Activated T-cell treated with anti-CD3 and anti-CD28 coated beads, Interleukin-2, amount 50 U/mL, for 4 hours (primary cell): ENCODE data around the gene FGD1. TPM values are rescaled to one million over a fixed set of nuclear protein-coding genes. Genes with fewer than 3 reads are reported as not detected.
"Not testable (repeated sequence)": the region's sequence is repeated elsewhere in the genome, so short reads cannot be mapped to it uniquely, and the experiment has no call there.

ENCODE experiments used
- ATAC-seq, 2 donors: fragments of 200-7000 bp; cut with Tn5 transposase; one replicate each; pipeline ENCODE4 v1.10.0; 2021
- DNase-seq: peaks from one replicate; pipeline ENCODE4 v3.0.0-alpha.2; 2020
- H3K27me3 Mint-ChIP-seq: one replicate; pipeline ENCODE4 v1.8.0; 2021; ENCODE audit warnings: low read depth, mixed read lengths
- H3K36me3 Mint-ChIP-seq: one replicate; pipeline ENCODE4 v1.8.0; 2022; ENCODE audit warnings: mixed read lengths; ENCODE audit not compliant: insufficient read depth
- H3K4me1 Mint-ChIP-seq: one replicate; pipeline ENCODE4 v1.8.0; 2021; ENCODE audit warnings: low read depth, mixed read lengths
- H3K4me3 Mint-ChIP-seq: one replicate; pipeline ENCODE4 v1.8.0; 2021; ENCODE audit warnings: mild to moderate bottlenecking, moderate library complexity, mixed read lengths
- H3K9me3 Mint-ChIP-seq: one replicate; pipeline ENCODE4 v1.8.0; 2021; ENCODE audit warnings: mixed read lengths
- total RNA-seq, 3 donors: library from RNA; stranded (reverse); gene quantifications; one replicate each; pipeline ENCODE4 v1.2.1, GENCODE V29; 2021

Gene FGD1
- total RNA-seq, 3 donors from 2014 or later, result 0.11 to 0.15 (median 0.13) TPM

- not testable (repeated sequence) for H3K27me3 Mint-ChIP-seq, H3K9me3 Mint-ChIP-seq, H3K36me3 Mint-ChIP-seq, H3K4me3 Mint-ChIP-seq, DNase-seq, H3K4me1 Mint-ChIP-seq, ATAC-seq
Measured at GRCh38 chrX:54489819-54490218, 6.2 kb downstream of the FGD1 start.

- Mint-ChIP-seq H3K4me1 (no peaks in the 10 kb centered on the region), H3K36me3 (no peaks in the 10 kb centered on the region), H3K27me3 (peaks cover 1% of the 10 kb centered on the region), H3K9me3 (no peaks in the 10 kb centered on the region), H3K4me3 (no peak overlapping the region)
- DNase-seq (no peak), ATAC-seq (no peak)
Measured at GRCh38 chrX:54484666-54485065, 11.4 kb downstream of the FGD1 start.

- no peaks in the 10 kb centered on the region for H3K36me3 Mint-ChIP-seq
- ATAC-seq (no peak), DNase-seq (no peak)
- peaks cover 1% of the 10 kb centered on the region for H3K27me3 Mint-ChIP-seq
- H3K4me1 Mint-ChIP-seq, result no peaks in the 10 kb centered on the region
- no peak overlapping the region for H3K4me3 Mint-ChIP-seq
- no peaks in the 10 kb centered on the region for H3K9me3 Mint-ChIP-seq
Measured at GRCh38 chrX:54483946-54484345, 12.1 kb downstream of the FGD1 start.

- H3K9me3 Mint-ChIP-seq, result no peaks in the 10 kb centered on the region
- peaks cover 1% of the 10 kb centered on the region for H3K27me3 Mint-ChIP-seq
- H3K4me3 Mint-ChIP-seq, result no peak overlapping the region
- H3K36me3 Mint-ChIP-seq, result no peaks in the 10 kb centered on the region
- no peaks in the 10 kb centered on the region for H3K4me1 Mint-ChIP-seq
- DNase-seq (no peak), ATAC-seq (no peak)
Measured at GRCh38 chrX:54482839-54483593, 13.0 kb downstream of the FGD1 start.

GRCh38 chrX:54479136-54480111, 16.6 kb downstream of the FGD1 start:
- Mint-ChIP-seq H3K4me1 (no peaks in the 10 kb centered on the region), H3K4me3 (no peak overlapping the region), H3K9me3 (no peaks in the 10 kb centered on the region), H3K27me3 (peaks cover 1% of the 10 kb centered on the region), H3K36me3 (no peaks in the 10 kb centered on the region)
- ATAC-seq, result no peak
- no peak for DNase-seq

GRCh38 chrX:54473993-54474859, 21.8 kb downstream of the FGD1 start:
- Mint-ChIP-seq H3K27me3 (no peaks in the 10 kb centered on the region), H3K4me3 (no peak overlapping the region), H3K36me3 (no peaks in the 10 kb centered on the region), H3K4me1 (no peaks in the 10 kb centered on the region), H3K9me3 (no peaks in the 10 kb centered on the region)
- no peak for DNase-seq
- no peak for ATAC-seq

GRCh38 chrX:54470054-54470760, 25.8 kb downstream of the FGD1 start:
- Mint-ChIP-seq H3K4me1 (no peaks in the 10 kb centered on the region), H3K4me3 (no peak overlapping the region), H3K36me3 (no peaks in the 10 kb centered on the region), H3K27me3 (no peaks in the 10 kb centered on the region), H3K9me3 (no peaks in the 10 kb centered on the region)
- DNase-seq (no peak), ATAC-seq (no peak)

- no peaks in the 10 kb centered on the region for H3K4me1 Mint-ChIP-seq
- DNase-seq, result no peak
- peak in 1 of 2 donors; percentile 32 for ATAC-seq
- H3K27me3 Mint-ChIP-seq, result no peaks in the 10 kb centered on the region
- no peaks in the 10 kb centered on the region for H3K9me3 Mint-ChIP-seq
- no peak overlapping the region for H3K4me3 Mint-ChIP-seq
- H3K36me3 Mint-ChIP-seq, result peaks cover 3% of the 10 kb centered on the region
Measured at GRCh38 chrX:54452920-54453319, 43.1 kb downstream of the FGD1 start.

GRCh38 chrX:54449929-54450328, 46.1 kb downstream of the FGD1 start:
- DNase-seq, result no peak

GRCh38 chrX:54447461-54447860, 48.6 kb downstream of the FGD1 start:
- H3K4me1 Mint-ChIP-seq, result peaks cover 6% of the 10 kb centered on the region
- no peak for DNase-seq
- peak in 1 of 2 donors; percentile 43 for ATAC-seq
- H3K36me3 Mint-ChIP-seq, result peaks cover 3% of the 10 kb centered on the region
- H3K9me3 Mint-ChIP-seq, result no peaks in the 10 kb centered on the region
- H3K4me3 Mint-ChIP-seq, result no peak overlapping the region
- no peaks in the 10 kb centered on the region for H3K27me3 Mint-ChIP-seq

More at GRCh38 chrX:54449929-54450328, 46.1 kb downstream of the FGD1 start:
- Mint-ChIP-seq H3K9me3 (no peaks in the 10 kb centered on the region), H3K36me3 (peaks cover 3% of the 10 kb centered on the region), H3K4me1 (no peaks in the 10 kb centered on the region), H3K27me3 (no peaks in the 10 kb centered on the region), H3K4me3 (no peak overlapping the region)
- no peak for ATAC-seq

GRCh38 chrX:54446084-54446483, 50.0 kb downstream of the FGD1 start:
- H3K36me3 Mint-ChIP-seq, result peaks cover 3% of the 10 kb centered on the region
- no peaks in the 10 kb centered on the region for H3K9me3 Mint-ChIP-seq
- peaks cover 19% of the 10 kb centered on the region for H3K4me1 Mint-ChIP-seq
- ATAC-seq (peak in 1 of 2 donors; percentile 13), DNase-seq (no peak)
- no peak overlapping the region for H3K4me3 Mint-ChIP-seq
- no peaks in the 10 kb centered on the region for H3K27me3 Mint-ChIP-seq

- Mint-ChIP-seq H3K9me3 (no peaks in the 10 kb centered on the region), H3K27me3 (no peaks in the 10 kb centered on the region)
Measured at GRCh38 chrX:54444752-54445151, 51.3 kb downstream of the FGD1 start.

GRCh38 chrX:54442790-54443189, 53.2 kb downstream of the FGD1 start:
- Mint-ChIP-seq H3K4me3 (no peak overlapping the region), H3K9me3 (no peaks in the 10 kb centered on the region), H3K4me1 (peaks cover 22% of the 10 kb centered on the region), H3K36me3 (peaks cover 3% of the 10 kb centered on the region), H3K27me3 (no peaks in the 10 kb centered on the region)
- ATAC-seq (no peak), DNase-seq (no peak)

More at GRCh38 chrX:54444752-54445151, 51.3 kb downstream of the FGD1 start:
- Mint-ChIP-seq H3K4me3 (no peak overlapping the region), H3K4me1 (peaks cover 22% of the 10 kb centered on the region), H3K36me3 (peaks cover 3% of the 10 kb centered on the region)
- DNase-seq (no peak), ATAC-seq (no peak)
